GM12873 (cell line): ENCODE results near the gene CRACDL.

Source experiments
- CTCF ChIP-seq: IDR thresholded peaks from 2 replicates; pipeline ENCODE4 v1.5.1; 2012; ENCODE audit warnings: low read depth, mild to moderate bottlenecking, moderate library complexity, low read length, control low read depth; ENCODE audit not compliant: insufficient read depth; ENCODE audit errors: missing control alignments

The CRACDL gene

GRCh38 chr2:98804265-98804650, 131.8 kb downstream of the CRACDL start:
- TF ChIP-seq CTCF: no peak

- TF ChIP-seq CTCF: no peak
Observed at GRCh38 chr2:98803405-98804264, 132.4 kb downstream of the CRACDL start.

- no peak for TF ChIP-seq CTCF
Observed at GRCh38 chr2:98802344-98802743, 133.7 kb downstream of the CRACDL start.

- no peak for TF ChIP-seq CTCF
Observed at GRCh38 chr2:98801921-98802321, 134.1 kb downstream of the CRACDL start.

- TF ChIP-seq CTCF: no peak
Observed at GRCh38 chr2:98801286-98801685, 134.7 kb downstream of the CRACDL start.

GRCh38 chr2:98800330-98801064, 135.5 kb downstream of the CRACDL start:
- TF ChIP-seq CTCF: no peak
